NT2/D1 (cell line): ENCODE measurements around the gene TMC3.

ENCODE experiments used
- SUZ12 ChIP-seq: IDR thresholded peaks from 2 replicates; pipeline ENCODE4 v1.6.1; 2011; ENCODE audit not compliant: insufficient read length, insufficient read depth; ENCODE audit errors: extremely low read depth
- YY1 ChIP-seq: IDR thresholded peaks from 2 replicates; pipeline ENCODE4 v1.6.1; 2011; ENCODE audit not compliant: insufficient read length, insufficient read depth
- ZNF274 ChIP-seq: IDR thresholded peaks from 2 replicates; pipeline ENCODE4 v1.6.1; 2011; ENCODE audit warnings: mild to moderate bottlenecking, low read depth, low read length

GRCh38 chr15:81295486-81296121 lies 78.4 kb downstream of the TMC3 start:
- TF ChIP-seq YY1 (no peak), ZNF274 (no peak), SUZ12 (no peak)
